Stomach (tissue), 9 donors: Measurements from ENCODE around the gene SLC18A2. TPM values are rescaled to one million over a fixed set of nuclear protein-coding genes. Genes with fewer than 3 reads are reported as not detected.

ENCODE experiments used
- DNase-seq, 2 donors: peaks; one replicate each; pipeline versions ENCODE4 v3.0.0 to v3.0.0-alpha.2; 2013 to 2019
- H3K27ac ChIP-seq, 5 donors: fragments of 200-600 bp in 4 of 5; sonication (generic) in 4 of 5; one replicate each; pipeline ENCODE4 v1.5.1; 2013 to 2019; ENCODE audit warnings: mild to moderate bottlenecking in 1 of 5, moderate library complexity in 1 of 5
- H3K27me3 ChIP-seq, 3 donors: fragments of 200-600 bp; sonication (generic); one replicate each; pipeline ENCODE4 v1.5.1; 2017 to 2019; ENCODE audit warnings: mixed run types in 1 of 3
- H3K36me3 ChIP-seq, 4 donors: fragments of 200-600 bp; sonication (generic); 1 replicate in 3 of 4; 2 replicates in 1 of 4; pipeline ENCODE4 v1.5.1; 2016 to 2019
- H3K4me1 ChIP-seq, 4 donors: fragments of 200-600 bp; sonication (generic); one replicate each; pipeline ENCODE4 v1.5.1; 2016 to 2019
- H3K4me3 ChIP-seq, 4 donors: fragments of 200-600 bp; sonication (generic) in 3 of 4; one replicate each; pipeline ENCODE4 v1.5.1; 2016 to 2019; ENCODE audit warnings: mild to moderate bottlenecking in 1 of 4
- H3K9me3 ChIP-seq, 4 donors: fragments of 200-600 bp; sonication (generic); one replicate each; pipeline ENCODE4 v1.5.1; 2016 to 2019
- CTCF ChIP-seq, 7 experiments: fragments of 450-650 bp in 4 of 7; fragments of 200-600 bp in 3 of 7; sonication (generic) in 3 of 7; IDR thresholded peaks; one replicate each; pipeline ENCODE4 v1.5.1; 2016 to 2019; ENCODE audit warnings: antibody characterized with exemption in 7 of 7, control low read depth in 2 of 7, mild to moderate bottlenecking in 1 of 7
- EP300 ChIP-seq: sonication (generic); formaldehyde crosslinking; IDR thresholded peaks from one replicate; pipeline ENCODE4 v1.6.1; 2017; ENCODE audit warnings: antibody characterized with exemption
- POLR2A ChIP-seq, 4 donors: fragments of 450-650 bp; IDR thresholded peaks; one replicate each; pipeline ENCODE4 v1.6.1; 2016; ENCODE audit warnings: antibody characterized with exemption in 4 of 4, control low read depth in 2 of 4, mild to moderate bottlenecking in 1 of 4, moderate library complexity in 1 of 4
- POLR2AphosphoS5 ChIP-seq, 3 donors: sonication (generic); formaldehyde crosslinking; IDR thresholded peaks; one replicate each; pipeline ENCODE4 v1.6.1; 2016; ENCODE audit warnings: antibody characterized with exemption in 3 of 3
- WGBS, 5 donors: extraction: QIAGEN DNeasy Blood & Tissue Kit in 3 of 5; methylation state at CpG; one replicate each; pipeline versions ENCODE4 v1.1.5 to v1.1.7; 2013 to 2018; 5-methylcytosine and 5-hydroxymethylcytosine counted together
- intact Hi-C: fragments of 100-400 bp; cut with DNase I; formaldehyde crosslinking; loops from one replicate; pipeline ENCODE4 v1.15.1; 2023; ENCODE audit warnings: low total_unique reads
- polyA plus RNA-seq, 3 donors: library from polyadenylated mRNA; stranded (reverse); fragments of 200-250 nt; gene quantifications; one replicate each; pipeline ENCODE4 v1.2.3, GENCODE V29; 2013
- total RNA-seq, 5 donors: library from RNA; depleted of rRNA; stranded (reverse); fragments of >200 nt; gene quantifications; one replicate each; pipeline versions ENCODE4 v1.1.0 to v1.2.3, GENCODE V29; 2014 to 2016
- donor health status: healthy with polysubstance abuse.
- donor health status: Bipolar disorder and iron deficiency.
- donor health status: healthy.

Gene SLC18A2
- total and polyA plus RNA-seq, 8 donors, result 0.43 to 49.6 (median 2.3) TPM; not detected in 1

DNA sequence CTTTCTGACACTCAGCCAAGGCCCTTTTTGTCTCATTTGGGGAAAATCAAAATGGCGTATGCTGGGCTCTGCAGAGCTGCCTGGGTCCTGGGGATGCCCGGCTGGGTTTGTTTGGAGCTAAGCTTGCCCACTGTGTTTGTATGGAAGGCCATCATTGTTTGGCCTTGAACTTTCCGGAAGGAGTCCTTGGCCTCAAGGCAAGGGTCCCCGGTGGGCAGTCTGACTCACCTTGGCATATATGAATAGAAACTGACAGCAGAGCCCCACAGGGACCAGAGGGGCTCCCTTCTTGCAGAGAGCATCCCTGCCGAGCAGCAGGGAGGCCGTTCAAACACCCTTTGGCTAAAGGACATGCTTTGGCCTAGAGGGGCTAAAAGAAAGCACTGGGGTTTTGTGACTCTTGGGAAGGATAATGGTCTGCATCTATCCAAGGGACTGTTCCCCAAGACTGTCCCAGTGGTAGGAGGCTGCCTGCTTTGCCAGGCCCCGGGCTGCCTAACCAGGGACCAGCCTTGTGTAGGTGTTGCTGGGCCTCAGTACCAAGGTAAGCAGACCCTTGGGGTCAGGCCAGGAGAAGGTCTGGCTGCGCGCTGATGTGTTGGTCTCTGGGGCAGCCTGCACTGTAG lies 15.0 kb downstream of the SLC18A2 start:
- no peak for TF ChIP-seq POLR2A (IDR thresholded peaks at IDR 0.05)
- no peak for TF ChIP-seq CTCF (IDR thresholded peaks at IDR 0.05)
- no peak for TF ChIP-seq EP300
- TF ChIP-seq POLR2AphosphoS5 (IDR thresholded peaks at IDR 0.05), result no peak
- no peak overlapping the region for H3K27ac ChIP-seq

DNA sequence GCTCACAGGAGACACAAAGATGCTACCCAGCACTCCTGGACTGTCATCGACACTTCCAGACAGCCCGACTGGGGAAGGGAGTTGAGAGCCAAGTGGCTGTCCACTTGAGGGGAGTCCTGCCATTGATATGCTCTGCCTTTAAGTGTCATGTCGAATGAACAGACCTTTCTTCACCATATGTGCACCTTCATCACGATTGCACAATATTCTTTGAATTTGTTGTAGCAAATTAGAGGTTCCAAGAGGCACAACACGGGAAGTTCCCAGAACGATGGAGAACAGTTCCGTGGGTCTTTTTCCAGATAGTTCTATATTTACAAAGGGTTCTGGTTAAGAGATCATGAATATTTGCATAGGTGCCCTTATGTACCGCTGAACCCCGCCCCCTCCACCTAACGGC lies 16.0 kb downstream of the SLC18A2 start:
- intact Hi-C loops, result no loop called here
- DNase-seq, result no peak
- Histone ChIP-seq H3K27ac (no peak overlapping the region), H3K36me3 (no peaks in the 10 kb centered on the region), H3K27me3 (peaks cover 0 to 58% (median 3%) of the 10 kb centered on the region in 3 donors), H3K9me3 (no peaks in the 10 kb centered on the region), H3K4me3 (no peak overlapping the region), H3K4me1 (no peaks in the 10 kb centered on the region)
- WGBS, 5 donors, result 75 to 84% (median 81%) methylated on average over 10 of the region's 10 CpGs
- TF ChIP-seq EP300 (no peak), POLR2A (IDR thresholded peaks at IDR 0.05) (no peak), CTCF (IDR thresholded peaks at IDR 0.05) (no peak), POLR2AphosphoS5 (IDR thresholded peaks at IDR 0.05) (no peak)

More for the DNA sequence above, 15.0 kb downstream of the SLC18A2 start:
- intact Hi-C loops, result no loop called here
- H3K27me3 ChIP-seq, result peaks cover 0 to 54% (median 5%) of the 10 kb centered on the region in 3 donors
- H3K4me1 ChIP-seq, result no peaks in the 10 kb centered on the region
- no peaks in the 10 kb centered on the region for H3K36me3 ChIP-seq
- no peak overlapping the region for H3K4me3 ChIP-seq
- peak in 1 of 2 donors; percentile 20 for DNase-seq
- WGBS, 5 donors, result 92 to 97% (median 95%) methylated on average over 6 to 9 of the region's 9 CpGs
- H3K9me3 ChIP-seq, result no peaks in the 10 kb centered on the region

- intact Hi-C loops, result no loop called here
- Histone ChIP-seq H3K4me3 (no peak overlapping the region), H3K27ac (no peak overlapping the region), H3K9me3 (no peaks in the 10 kb centered on the region), H3K36me3 (no peaks in the 10 kb centered on the region), H3K27me3 (peaks cover 0 to 60% (median 3%) of the 10 kb centered on the region in 3 donors), H3K4me1 (no peaks in the 10 kb centered on the region)
- TF ChIP-seq POLR2AphosphoS5 (IDR thresholded peaks at IDR 0.05) (no peak), CTCF (IDR thresholded peaks at IDR 0.05) (no peak), EP300 (no peak), POLR2A (IDR thresholded peaks at IDR 0.05) (no peak)
- no peak for DNase-seq
- WGBS, 5 donors, result 69 to 85% (median 74%) methylated on average over 3 of the region's 3 CpGs
These were observed 16.8 kb downstream of the SLC18A2 start for GRCh38 chr10:117257721-117258120.

- no peaks in the 10 kb centered on the region for H3K36me3 ChIP-seq
- H3K4me3 ChIP-seq, result no peak overlapping the region
- no peak for DNase-seq
- H3K9me3 ChIP-seq, result no peaks in the 10 kb centered on the region
- TF ChIP-seq EP300 (no peak), CTCF (IDR thresholded peaks at IDR 0.05) (no peak), POLR2AphosphoS5 (IDR thresholded peaks at IDR 0.05) (no peak), POLR2A (IDR thresholded peaks at IDR 0.05) (no peak)
- intact Hi-C loops, result no loop called here
- H3K27me3 ChIP-seq, result peaks cover 0 to 61% (median 3%) of the 10 kb centered on the region in 3 donors
- H3K4me1 ChIP-seq, result peaks cover 0 to 5% (median 3%) of the 10 kb centered on the region in 4 donors
- WGBS, 5 donors, result 57 to 66% (median 58%) methylated on average over 3 of the region's 3 CpGs
- H3K27ac ChIP-seq, result no peak overlapping the region
These were observed 18.4 kb downstream of the SLC18A2 start for GRCh38 chr10:117259279-117259678.
